Measurements from ENCODE around the gene SCLY.

GRCh38 chr2:238105506-238106338 is 44.9 kb downstream of the SCLY start:
- TF ChIP-seq YY1 (IDR thresholded peaks at IDR 0.05; ENCODE audit: extremely low read depth, insufficient replicate concordance, low read depth, low read length) (no peak), CTCF (IDR thresholded peaks at IDR 0.05 in 2 of 3, conservative IDR thresholded peaks at IDR 0.05 in 1 of 3; ENCODE audit: borderline replicate concordance in 1 of 3, insufficient read depth in 1 of 3, low read depth in 2 of 3, low read length in 2 of 3) (no peak), POLR2A (IDR thresholded peaks at IDR 0.05; ENCODE audit: borderline replicate concordance, extremely low read depth, insufficient read depth, insufficient read length) (no peak), REST (IDR thresholded peaks at IDR 0.05; ENCODE audit: low read depth) (no peak), EZH2phosphoT487 (IDR thresholded peaks at IDR 0.05; ENCODE audit: borderline replicate concordance) (no peak), ZNF274 (IDR thresholded peaks at IDR 0.05; ENCODE audit: low read depth, low read length) (no peak), SP1 (IDR thresholded peaks at IDR 0.05; ENCODE audit: low read depth) (no peak), POLR2AphosphoS5 (IDR thresholded peaks at IDR 0.05; ENCODE audit: low read depth, low read length) (no peak)
